GM23248 (cell line): ENCODE data around the gene IAPP.
"Not testable (repeated sequence)": the region's sequence is repeated elsewhere in the genome, so short reads cannot be mapped to it uniquely, and the experiment has no call there.

Source experiments
- EZH2 ChIP-seq: fragments of 200-600 bp; sonication (generic); IDR thresholded peaks from 2 replicates; pipeline ENCODE4 v1.6.1; 2018; ENCODE audit warnings: antibody characterized with exemption, mild to moderate bottlenecking; ENCODE audit not compliant: insufficient read depth, poor library complexity, severe bottlenecking
- EZH2phosphoT487 ChIP-seq: fragments of 200-600 bp; sonication (generic); IDR thresholded peaks from 2 replicates; pipeline ENCODE4 v1.6.1; 2018; ENCODE audit warnings: antibody characterized with exemption, moderate library complexity, mild to moderate bottlenecking, low read depth; ENCODE audit not compliant: insufficient read depth

DNA sequence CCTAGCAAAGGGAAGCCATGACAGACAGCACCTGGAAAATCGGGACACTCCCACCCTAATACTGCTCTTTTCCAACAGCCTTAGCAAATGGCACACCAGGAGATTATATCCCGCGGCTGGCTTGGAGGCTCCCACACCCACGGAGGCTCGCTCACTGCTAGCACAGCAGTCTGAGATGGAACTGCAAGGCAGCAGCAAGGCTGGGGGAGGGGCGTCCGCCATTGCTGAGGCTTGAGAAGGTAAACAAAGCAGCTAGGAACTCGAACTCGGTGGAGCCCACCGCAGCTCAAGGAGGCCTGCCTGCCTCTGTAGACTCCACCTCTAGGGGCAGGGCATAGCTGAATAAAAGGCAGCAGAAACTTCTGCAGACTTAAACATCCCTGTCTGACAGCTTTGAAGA, 12.1 kb upstream of the IAPP start:
- TF ChIP-seq EZH2phosphoT487, EZH2: not testable (repeated sequence)
